WTC11 (cell line): ENCODE data around the gene BOD1L2. TPM values are rescaled to one million over a fixed set of nuclear protein-coding genes. Genes with fewer than 3 reads are reported as not detected.

ENCODE experiments used
- ATAC-seq: fragments of 200-7000 bp; cut with Tn5 transposase; 2 replicates; pipeline ENCODE4 v1.10.0; 2021; ENCODE audit warnings: mild to moderate bottlenecking, moderate library complexity
- CTCF ChIA-PET: fragments of 300-600 bp; sonication (Branson Sonifier 250); formaldehyde crosslinking; loops from one replicate; lab custom pipeline; 2021; ENCODE audit warnings: antibody characterized with exemption; lab: Charles Lee
- POLR2A ChIA-PET: fragments of 350-600 bp; sonication (Branson Sonifier 250); formaldehyde crosslinking; loops from one replicate; lab custom pipeline; 2021; ENCODE audit warnings: antibody characterized with exemption; lab: Charles Lee
- DNase-seq: peaks from one replicate; pipeline ENCODE4 v3.0.0; 2021; ENCODE audit warnings: low spot score
- H3K27ac Mint-ChIP-seq: 2 replicates; pipeline ENCODE4 v1.8.0; 2021; ENCODE audit warnings: mixed read lengths
- H3K27me3 Mint-ChIP-seq: 2 replicates; pipeline ENCODE4 v1.8.0; 2021; ENCODE audit warnings: low read depth, mild to moderate bottlenecking, moderate library complexity, mixed read lengths
- H3K36me3 Mint-ChIP-seq: 2 replicates; pipeline ENCODE4 v1.8.0; 2021; ENCODE audit warnings: mixed read lengths
- H3K4me1 Mint-ChIP-seq: 2 replicates; pipeline ENCODE4 v1.8.0; 2022; ENCODE audit warnings: mixed read lengths
- H3K4me3 Mint-ChIP-seq: 2 replicates; pipeline ENCODE4 v1.8.0; 2021; ENCODE audit warnings: mild to moderate bottlenecking, moderate library complexity, mixed read lengths
- H3K9me3 Mint-ChIP-seq: 2 replicates; pipeline ENCODE4 v1.8.0; 2021; ENCODE audit warnings: mixed read lengths
- AR ChIP-seq: fragments of 250-450 bp; sonication (Bioruptor Pico); IDR thresholded peaks from 2 replicates; pipeline ENCODE4 v1.9.0; 2021; ENCODE audit warnings: mild to moderate bottlenecking
- E2F5 ChIP-seq: sonication (generic); formaldehyde crosslinking; IDR thresholded peaks from 2 replicates; pipeline ENCODE4 v1.8.1; 2022; ENCODE audit warnings: mild to moderate bottlenecking, moderate library complexity, missing genetic modification reagents
- ESRRA ChIP-seq: sonication (generic); formaldehyde crosslinking; IDR thresholded peaks from 2 replicates; pipeline ENCODE4 v1.8.1; 2022; ENCODE audit warnings: mild to moderate bottlenecking, missing genetic modification reagents, borderline replicate concordance
- ETV6 ChIP-seq: sonication (generic); formaldehyde crosslinking; IDR thresholded peaks from 2 replicates; pipeline ENCODE4 v1.8.1; 2022; ENCODE audit warnings: mild to moderate bottlenecking, missing genetic modification reagents
- GRHL2 ChIP-seq: fragments of 250-450 bp; sonication (Bioruptor Pico); IDR thresholded peaks from 2 replicates; pipeline ENCODE4 v1.8.0; 2022; ENCODE audit warnings: mild to moderate bottlenecking, moderate library complexity; ENCODE audit not compliant: insufficient replicate concordance, severe bottlenecking
- GTF2I ChIP-seq: fragments of 250-450 bp; sonication (Bioruptor Pico); conservative IDR thresholded peaks from 2 replicates; pipeline ENCODE4 v1.4.0; 2021; ENCODE audit warnings: mild to moderate bottlenecking
- IRF1 ChIP-seq: sonication (generic); formaldehyde crosslinking; IDR thresholded peaks from 2 replicates; pipeline ENCODE4 v1.8.0; 2023; ENCODE audit warnings: missing genetic modification reagents
- MYBL2 ChIP-seq: sonication (generic); formaldehyde crosslinking; IDR thresholded peaks from 2 replicates; pipeline ENCODE4 v1.8.1; 2023; ENCODE audit warnings: mild to moderate bottlenecking, moderate library complexity, missing genetic modification reagents
- NFYB ChIP-seq: sonication (generic); formaldehyde crosslinking; conservative IDR thresholded peaks from 2 replicates; pipeline ENCODE4 v1.8.0; 2022; ENCODE audit warnings: low read depth, missing genetic modification reagents
- NR1H2 ChIP-seq: sonication (generic); formaldehyde crosslinking; IDR thresholded peaks from 2 replicates; pipeline ENCODE4 v1.9.0; 2021; ENCODE audit warnings: mild to moderate bottlenecking, moderate library complexity, missing genetic modification reagents
- OVOL2 ChIP-seq: fragments of 250-450 bp; sonication (Bioruptor Pico); IDR thresholded peaks from 2 replicates; pipeline ENCODE4 v1.9.0; 2021; ENCODE audit warnings: mild to moderate bottlenecking, borderline replicate concordance
- SMAD4 ChIP-seq: sonication (generic); formaldehyde crosslinking; IDR thresholded peaks from 2 replicates; pipeline ENCODE4 v1.8.0; 2022; ENCODE audit warnings: mild to moderate bottlenecking, missing genetic modification reagents
- ZBTB21 ChIP-seq: sonication (generic); formaldehyde crosslinking; IDR thresholded peaks from 2 replicates; pipeline ENCODE4 v1.8.1; 2023; ENCODE audit warnings: mild to moderate bottlenecking, missing genetic modification reagents, borderline replicate concordance
- ZNF219 ChIP-seq: sonication (generic); formaldehyde crosslinking; IDR thresholded peaks from 2 replicates; pipeline ENCODE4 v1.8.0; 2023; ENCODE audit warnings: missing genetic modification reagents, mild to moderate bottlenecking, borderline replicate concordance
- ZNF416 ChIP-seq: fragments of 250-450 bp; sonication (Bioruptor Pico); IDR thresholded peaks from 2 replicates; pipeline ENCODE4 v1.9.0; 2021; ENCODE audit warnings: mild to moderate bottlenecking, inconsistent platforms
- ZNF532 ChIP-seq: fragments of 250-450 bp; sonication (Bioruptor Pico); IDR thresholded peaks from 2 replicates; pipeline ENCODE4 v1.9.0; 2021; ENCODE audit warnings: mild to moderate bottlenecking, borderline replicate concordance
- ZSCAN18 ChIP-seq: fragments of 250-450 bp; sonication (Bioruptor Pico); IDR thresholded peaks from 2 replicates; pipeline ENCODE4 v2.1.2; 2022; ENCODE audit warnings: mild to moderate bottlenecking, moderate library complexity
- total RNA-seq: library from RNA; stranded (reverse); gene quantifications from 3 replicates; pipeline ENCODE4 v1.2.3, GENCODE V29; 2021
- TF ChIP-seq, protein P1 (sequence below): sonication (generic); formaldehyde crosslinking; IDR thresholded peaks from 2 replicates; pipeline ENCODE4 v1.8.1; 2023; ENCODE audit warnings: mild to moderate bottlenecking, moderate library complexity, missing genetic modification reagents
- TF ChIP-seq, protein P2 (sequence below): sonication (generic); formaldehyde crosslinking; IDR thresholded peaks from 2 replicates; pipeline ENCODE4 v1.8.0; 2022; ENCODE audit warnings: mild to moderate bottlenecking, missing genetic modification reagents

The BOD1L2 gene
- total RNA-seq, 1 experiment from 2014 or later = not detected

DNA sequence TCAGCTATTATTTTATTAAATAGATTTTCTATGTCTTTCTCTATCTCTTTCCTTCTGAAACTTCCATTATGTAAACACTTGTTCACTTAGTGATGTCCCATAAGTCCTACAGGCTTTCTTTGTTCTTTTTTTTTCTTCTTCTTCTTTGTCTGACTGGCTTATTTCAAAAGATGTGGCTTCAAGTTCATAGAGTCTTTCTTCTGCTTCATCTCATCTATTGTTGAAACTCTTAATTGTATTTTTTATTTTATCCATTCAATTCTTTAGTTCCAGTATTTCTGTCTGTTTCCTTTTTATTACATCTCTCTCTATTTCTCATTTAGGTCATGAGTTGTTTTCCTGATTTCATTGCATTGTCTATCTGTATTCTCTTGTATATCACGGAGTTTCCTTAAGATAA lies 38.5 kb downstream of the BOD1L2 start (continued):
- no peak for TF ChIP-seq AR (CRISPR knock-in tag)
- no peak for TF ChIP-seq IRF1
- TF ChIP-seq NFYB = no peak
- TF ChIP-seq NR1H2 = no peak
- no peak for TF ChIP-seq ZSCAN18 (CRISPR knock-in tag)
- TF ChIP-seq GRHL2 (CRISPR knock-in tag) = no peak
- no peak for TF ChIP-seq E2F5 (CRISPR knock-in tag)
- TF ChIP-seq ETV6 = no peak
- TF ChIP-seq, protein P1, sequence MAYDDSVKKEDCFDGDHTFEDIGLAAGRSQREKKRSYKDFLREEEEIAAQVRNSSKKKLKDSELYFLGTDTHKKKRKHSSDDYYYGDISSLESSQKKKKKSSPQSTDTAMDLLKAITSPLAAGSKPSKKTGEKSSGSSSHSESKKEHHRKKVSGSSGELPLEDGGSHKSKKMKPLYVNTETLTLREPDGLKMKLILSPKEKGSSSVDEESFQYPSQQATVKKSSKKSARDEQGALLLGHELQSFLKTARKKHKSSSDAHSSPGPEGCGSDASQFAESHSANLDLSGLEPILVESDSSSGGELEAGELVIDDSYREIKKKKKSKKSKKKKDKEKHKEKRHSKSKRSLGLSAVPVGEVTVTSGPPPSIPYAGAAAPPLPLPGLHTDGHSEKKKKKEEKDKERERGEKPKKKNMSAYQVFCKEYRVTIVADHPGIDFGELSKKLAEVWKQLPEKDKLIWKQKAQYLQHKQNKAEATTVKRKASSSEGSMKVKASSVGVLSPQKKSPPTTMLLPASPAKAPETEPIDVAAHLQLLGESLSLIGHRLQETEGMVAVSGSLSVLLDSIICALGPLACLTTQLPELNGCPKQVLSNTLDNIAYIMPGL = no peak
- TF ChIP-seq ZNF219 (CRISPR knock-in tag) = no peak
- TF ChIP-seq ESRRA (CRISPR knock-in tag) = no peak
- TF ChIP-seq, all 79 proteins: peak for 0

- H3K4me3 Mint-ChIP-seq = no peak overlapping the region
- DNase-seq (no peak), ATAC-seq (no peak)
- peaks cover 14% of the 10 kb centered on the region for H3K36me3 Mint-ChIP-seq
- peaks cover 6% of the 10 kb centered on the region for H3K27me3 Mint-ChIP-seq
- ChIA-PET POLR2A (no interaction called here), CTCF (no interaction called here)
- peaks cover 24% of the 10 kb centered on the region for H3K9me3 Mint-ChIP-seq
- H3K4me1 Mint-ChIP-seq = no peaks in the 10 kb centered on the region
- no peak overlapping the region for H3K27ac Mint-ChIP-seq
- TF ChIP-seq AR (CRISPR knock-in tag) (no peak), OVOL2 (CRISPR knock-in tag) (no peak), ZNF416 (CRISPR knock-in tag) (no peak), ZBTB21 (CRISPR knock-in tag) (no peak), MYBL2 (no peak), GTF2I (no peak), SMAD4 (CRISPR knock-in tag) (no peak), IRF1 (no peak), ZNF532 (CRISPR knock-in tag) (no peak)
- TF ChIP-seq, protein P2, sequence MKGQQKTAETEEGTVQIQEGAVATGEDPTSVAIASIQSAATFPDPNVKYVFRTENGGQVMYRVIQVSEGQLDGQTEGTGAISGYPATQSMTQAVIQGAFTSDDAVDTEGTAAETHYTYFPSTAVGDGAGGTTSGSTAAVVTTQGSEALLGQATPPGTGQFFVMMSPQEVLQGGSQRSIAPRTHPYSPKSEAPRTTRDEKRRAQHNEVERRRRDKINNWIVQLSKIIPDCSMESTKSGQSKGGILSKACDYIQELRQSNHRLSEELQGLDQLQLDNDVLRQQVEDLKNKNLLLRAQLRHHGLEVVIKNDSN (CRISPR knock-in tag) = no peak
These were observed 42.1 kb downstream of the BOD1L2 start for GRCh38 chr18:57188851-57189557.
